CD14-positive monocyte (primary cell): Measurements from ENCODE around the gene DUOXA1. TPM values are rescaled to one million over a fixed set of nuclear protein-coding genes. Genes with fewer than 3 reads are reported as not detected.

Experiments
- DNase-seq, 3 donors: peaks; one replicate each; pipeline ENCODE4 v3.0.0-alpha.2; 2011 to 2022
- H2AFZ ChIP-seq: 2 replicates; pipeline ENCODE4 v1.6.0; 2012; ENCODE audit warnings: mild to moderate bottlenecking, low read depth, low read length, inconsistent platforms; ENCODE audit not compliant: insufficient read depth, poor library complexity, severe bottlenecking
- H3K27ac ChIP-seq, 2 donors: 1 replicate in 1 of 2; 2 replicates in 1 of 2; pipeline ENCODE4 v1.5.1; 2012 to 2013; ENCODE audit warnings: low read length in 2 of 2, control low read depth in 1 of 2, inconsistent platforms in 1 of 2, low read depth in 1 of 2, mild to moderate bottlenecking in 1 of 2
- H3K27me3 ChIP-seq, 2 donors: one replicate each; pipeline versions ENCODE4 v1.6.0 to v1.6.1; 2011 to 2013; ENCODE audit warnings: low read length in 2 of 2; ENCODE audit not compliant: control insufficient read depth in 2 of 2, insufficient read depth in 2 of 2
- H3K36me3 ChIP-seq, 2 donors: replicated peaks in 1 of 2; 1 replicate in 1 of 2; 2 replicates in 1 of 2; pipeline versions ENCODE4 v1.5.1 to v1.6.1; 2012 to 2013; ENCODE audit warnings: low read length in 2 of 2, control low read depth in 1 of 2, inconsistent platforms in 1 of 2, mild to moderate bottlenecking in 1 of 2; ENCODE audit not compliant: insufficient read depth in 2 of 2, control insufficient read depth in 1 of 2
- H3K4me1 ChIP-seq, 2 donors: 1 replicate in 1 of 2; 2 replicates in 1 of 2; pipeline versions ENCODE4 v1.5.1 to v1.6.1; 2012 to 2013; ENCODE audit warnings: low read length in 2 of 2, control low read depth in 1 of 2, inconsistent platforms in 1 of 2, mild to moderate bottlenecking in 1 of 2, moderate library complexity in 1 of 2; ENCODE audit not compliant: insufficient read depth in 2 of 2, control insufficient read depth in 1 of 2
- H3K4me2 ChIP-seq: replicated peaks from 2 replicates; pipeline ENCODE3; 2012; ENCODE audit warnings: low read length, moderate library complexity, mild to moderate bottlenecking; ENCODE audit not compliant: poor library complexity, severe bottlenecking; ENCODE audit errors: extremely low read depth
- H3K4me3 ChIP-seq, 3 experiments: fragments of 200-600 bp in 1 of 3; sonication (generic) in 1 of 3; replicated peaks in 1 of 3; 1 replicate in 2 of 3; 2 replicates in 1 of 3; pipeline ENCODE4 v1.5.1; 2011 to 2013; ENCODE audit warnings: low read length in 3 of 3, mild to moderate bottlenecking in 3 of 3, control low read depth in 2 of 3, low read depth in 2 of 3, inconsistent platforms in 1 of 3, moderate library complexity in 1 of 3
- H3K79me2 ChIP-seq: 2 replicates; pipeline ENCODE4 v1.6.0; 2012; ENCODE audit warnings: mild to moderate bottlenecking, control low read depth, inconsistent platforms, low read length, moderate library complexity; ENCODE audit not compliant: insufficient read depth
- H3K9ac ChIP-seq: 2 replicates; pipeline ENCODE4 v1.6.0; 2017; ENCODE audit warnings: low read length, mild to moderate bottlenecking; ENCODE audit not compliant: insufficient read depth, poor library complexity, severe bottlenecking
- H3K9me3 ChIP-seq, 2 donors: replicated peaks in 1 of 2; 1 replicate in 1 of 2; 2 replicates in 1 of 2; pipeline versions ENCODE4 v1.5.1 to v1.6.1; 2012 to 2013; ENCODE audit warnings: low read length in 2 of 2, control low read depth in 1 of 2; ENCODE audit not compliant: control insufficient read depth in 1 of 2, insufficient read depth in 1 of 2
- H4K20me1 ChIP-seq: 2 replicates; pipeline ENCODE4 v1.6.0; 2012; ENCODE audit warnings: mild to moderate bottlenecking, low read length, control low read depth, moderate library complexity; ENCODE audit not compliant: insufficient read depth
- H3K27ac Mint-ChIP-seq, 7 donors: one replicate each; pipeline ENCODE4 v1.8.0; 2020; ENCODE audit warnings: mild to moderate bottlenecking in 7 of 7, mixed read lengths in 7 of 7, moderate library complexity in 6 of 7, inconsistent platforms in 2 of 7
- H3K27me3 Mint-ChIP-seq, 3 donors: one replicate each; pipeline ENCODE4 v1.8.0; 2021 to 2022; ENCODE audit warnings: low read depth in 3 of 3, mild to moderate bottlenecking in 3 of 3, mixed read lengths in 3 of 3, moderate library complexity in 3 of 3, inconsistent platforms in 1 of 3
- H3K36me3 Mint-ChIP-seq, 2 donors: one replicate each; pipeline ENCODE4 v1.8.0; 2020; ENCODE audit warnings: mixed read lengths in 2 of 2, inconsistent platforms in 1 of 2, mild to moderate bottlenecking in 1 of 2
- H3K4me1 Mint-ChIP-seq: one replicate; pipeline ENCODE4 v1.8.0; 2020; ENCODE audit warnings: mild to moderate bottlenecking, mixed read lengths
- H3K4me3 Mint-ChIP-seq, 2 donors: one replicate each; pipeline ENCODE4 v1.8.0; 2020; ENCODE audit warnings: mild to moderate bottlenecking in 2 of 2, mixed read lengths in 2 of 2, moderate library complexity in 1 of 2
- H3K9me3 Mint-ChIP-seq, 7 donors: one replicate each; pipeline ENCODE4 v1.8.0; 2020 to 2022; ENCODE audit warnings: mixed read lengths in 7 of 7, mild to moderate bottlenecking in 6 of 7, moderate library complexity in 6 of 7, inconsistent platforms in 2 of 7
- CTCF ChIP-seq: fragments of 200-600 bp; IDR thresholded peaks from one replicate; pipeline ENCODE4 v1.8.0; 2022; ENCODE audit warnings: antibody characterized with exemption, mild to moderate bottlenecking
- WGBS: methylation state at CpG from one replicate; pipeline ENCODE4 v1.1.5; 2013; ENCODE audit warnings: missing lambda C conversion rate; ENCODE audit not compliant: insufficient coverage; 5-methylcytosine and 5-hydroxymethylcytosine counted together
- intact Hi-C, 2 donors: fragments of 100-400 bp; cut with micrococcal nuclease; formaldehyde crosslinking; loops; one replicate each; pipeline versions ENCODE4 v1.15.0 to v1.15.1; 2023
- polyA plus RNA-seq, 3 donors: library from polyadenylated mRNA; depleted of rRNA in 1 of 3; unstranded in 2 of 3; stranded (reverse) in 1 of 3; fragments of 300-500 nt in 2 of 3; fragments of >200 nt in 1 of 3; fragmentation: Illumina TruSeq in 2 of 3; gene quantifications; 1 replicate in 2 of 3; 2 replicates in 1 of 3; pipeline ENCODE4 v1.2.3, GENCODE V29; 2012 to 2021

DUOXA1 gene
- polyA plus RNA-seq, 3 donors = not detected

- Mint-ChIP-seq H3K9me3 (peaks cover 0 to 17% (median 9%) of the 10 kb centered on the region in 7 donors), H3K4me3 (peak overlapping the region; percentile 68 to 94), H3K36me3 (peaks cover 0 to 10% of the 10 kb centered on the region in 2 donors), H3K27ac (peak overlapping the region in 2 of 7 donors; percentile 11 to 35), H3K27me3 (peaks cover 51 to 70% (median 60%) of the 10 kb centered on the region in 3 donors), H3K4me1 (peaks cover 39% of the 10 kb centered on the region)
- Histone ChIP-seq H3K27ac (no peak overlapping the region), H4K20me1 (no peaks in the 10 kb centered on the region), H3K9ac (no peak overlapping the region), H3K36me3 (no peaks in the 10 kb centered on the region), H3K27me3 (peaks cover 43 to 49% of the 10 kb centered on the region in 2 donors), H3K4me3 (peak overlapping the region in 1 of 3 experiments; percentile 54), H3K9me3 (peaks cover 5 to 44% of the 10 kb centered on the region in 2 donors), H3K4me1 (peaks cover 15 to 34% of the 10 kb centered on the region in 2 donors), H3K79me2 (no peaks in the 10 kb centered on the region), H3K4me2 (peak overlapping the region; percentile 67), H2AFZ (peak overlapping the region; percentile 53)
- intact Hi-C loops = no loop called here
- 0% methylated on average over 10 of the region's 14 CpGs for WGBS
- peak; percentile 100 for TF ChIP-seq CTCF
- DNase-seq = peak; percentile 74 to 82 (median 79)
Observed at GRCh38 chr15:45118131-45118588, 11.5 kb downstream of the DUOXA1 start.

- TF ChIP-seq CTCF = no peak
- no peaks in the 10 kb centered on the region for H4K20me1 ChIP-seq
- no peaks in the 10 kb centered on the region for H3K36me3 ChIP-seq
- peak overlapping the region; percentile 12 for H3K9ac ChIP-seq
- H2AFZ ChIP-seq = peak overlapping the region; percentile 53
- intact Hi-C loops = no loop called here
- peaks cover 5 to 50% of the 10 kb centered on the region in 2 donors for H3K9me3 ChIP-seq
- H3K4me2 ChIP-seq = peak overlapping the region; percentile 67
- no peaks in the 10 kb centered on the region for H3K79me2 ChIP-seq
- Mint-ChIP-seq H3K36me3 (peaks cover 0 to 10% of the 10 kb centered on the region in 2 donors), H3K27me3 (peaks cover 57 to 75% (median 66%) of the 10 kb centered on the region in 3 donors), H3K4me1 (peaks cover 44% of the 10 kb centered on the region), H3K27ac (no peak overlapping the region), H3K9me3 (peaks cover 0 to 18% (median 7%) of the 10 kb centered on the region in 7 donors), H3K4me3 (peak overlapping the region; percentile 68 to 94)
- H3K4me1 ChIP-seq = peaks cover 20 to 38% of the 10 kb centered on the region in 2 donors
- DNase-seq = no peak
- no peak overlapping the region for H3K27ac ChIP-seq
- H3K4me3 ChIP-seq = peak overlapping the region in 1 of 3 experiments; percentile 54
- peaks cover 49 to 55% of the 10 kb centered on the region in 2 donors for H3K27me3 ChIP-seq
- WGBS = 21% methylated on average over 28 of the region's 33 CpGs
Observed at GRCh38 chr15:45117308-45118130, 12.2 kb downstream of the DUOXA1 start.
